ENCODE measurements around the gene SERPINA3. TPM values are rescaled to one million over a fixed set of nuclear protein-coding genes. Genes with fewer than 3 reads are reported as not detected.

SERPINA3 gene
- total RNA-seq, 4 donors from 2014 or later, result 4.9 to 159 (median 82.0) TPM

GRCh38 chr14:94638961-94639817 lies 27.0 kb downstream of the SERPINA3 start:
- no peak for TF ChIP-seq CTCF (IDR thresholded peaks at IDR 0.05; ENCODE audit: low read depth)

GRCh38 chr14:94640721-94641631 lies 28.8 kb downstream of the SERPINA3 start:
- no peak for TF ChIP-seq CTCF (IDR thresholded peaks at IDR 0.05; ENCODE audit: low read depth)

GRCh38 chr14:94641632-94641955 lies 29.4 kb downstream of the SERPINA3 start:
- no peak for TF ChIP-seq CTCF (IDR thresholded peaks at IDR 0.05; ENCODE audit: low read depth)

GRCh38 chr14:94643316-94644101 lies 31.3 kb downstream of the SERPINA3 start:
- no peak for TF ChIP-seq CTCF (IDR thresholded peaks at IDR 0.05; ENCODE audit: low read depth)

- no peak for TF ChIP-seq CTCF (IDR thresholded peaks at IDR 0.05; ENCODE audit: low read depth)
Observed at GRCh38 chr14:94644102-94644535, 31.9 kb downstream of the SERPINA3 start.

- no peak for TF ChIP-seq CTCF (IDR thresholded peaks at IDR 0.05; ENCODE audit: low read depth)
Observed at GRCh38 chr14:94646066-94646465, 33.9 kb downstream of the SERPINA3 start.

Data from subcutaneous adipose tissue (tissue), 4 donors.